BJ (cell line): ENCODE data around the gene SPATA24. TPM values are rescaled to one million over a fixed set of nuclear protein-coding genes. Genes with fewer than 3 reads are reported as not detected.

Source experiments
- CTCF ChIA-PET: fragments of 350-600 bp; formaldehyde crosslinking; extraction: SDS; loops from one replicate; lab custom pipeline; 2021; ENCODE audit warnings: antibody characterized with exemption, inconsistent platforms; lab: Yijun Ruan, JAX
- POLR2A ChIA-PET: fragments of 300-600 bp; sonication (Branson Sonifier 250); formaldehyde crosslinking; extraction: SDS; loops from one replicate; lab custom pipeline; 2021; ENCODE audit warnings: antibody characterized with exemption; lab: Charles Lee
- DNase-seq: peaks from one replicate; pipeline ENCODE4 v3.0.0-alpha.2; 2011; ENCODE audit warnings: low read depth
- H3K27me3 ChIP-seq: 2 replicates; pipeline ENCODE4 v1.6.0; 2011; ENCODE audit warnings: low read length; ENCODE audit not compliant: control insufficient read depth, insufficient read depth
- H3K36me3 ChIP-seq: 2 replicates; pipeline ENCODE4 v1.5.1; 2011; ENCODE audit warnings: low read length; ENCODE audit not compliant: control insufficient read depth, insufficient read depth
- H3K4me3 ChIP-seq: 2 replicates; pipeline ENCODE4 v1.5.1; 2011; ENCODE audit warnings: low read depth, mild to moderate bottlenecking, control low read depth, low read length
- polyA plus RNA-seq: library from polyadenylated mRNA; depleted of rRNA; stranded (reverse); fragments of >200 nt; gene quantifications from 2 replicates; pipeline ENCODE4 v1.2.3, GENCODE V29; 2011
- TF ChIP-seq, protein P1 (sequence below): IDR thresholded peaks from 2 replicates; pipeline ENCODE4 v1.5.1; 2011; ENCODE audit warnings: low read depth, mild to moderate bottlenecking, control low read depth, inconsistent platforms, low read length, moderate library complexity; ENCODE audit not compliant: insufficient read depth

SPATA24 gene
- polyA plus RNA-seq, 1 experiment = 3.4 TPM

DNA sequence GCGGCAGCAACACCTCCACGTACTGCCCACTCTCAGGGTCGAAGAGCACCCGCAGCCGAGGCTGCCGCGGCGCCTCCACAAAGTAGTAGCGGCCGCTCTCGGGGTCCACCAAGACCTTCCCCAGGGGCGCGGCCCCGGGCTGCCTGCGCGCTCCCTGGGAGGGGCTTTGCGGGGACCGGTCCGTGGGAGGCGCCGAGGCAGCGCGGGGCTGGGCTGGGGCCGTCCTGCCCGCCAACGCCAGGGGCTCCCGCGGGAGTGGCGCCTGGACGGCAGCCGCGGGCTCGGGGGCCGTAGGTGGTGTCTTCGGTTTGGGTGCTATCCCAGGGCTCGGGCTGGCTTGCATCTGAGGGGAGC is 11.6 kb downstream of the SPATA24 start:
- no peaks in the 10 kb centered on the region for H3K36me3 ChIP-seq
- no peak for DNase-seq
- ChIA-PET CTCF (no interaction called here), POLR2A (no interaction called here)
- no peak overlapping the region; the same call in 1 of the 2 replicates for H3K4me3 ChIP-seq
- H3K27me3 ChIP-seq = peaks cover 4% of the 10 kb centered on the region
- TF ChIP-seq, protein P1, sequence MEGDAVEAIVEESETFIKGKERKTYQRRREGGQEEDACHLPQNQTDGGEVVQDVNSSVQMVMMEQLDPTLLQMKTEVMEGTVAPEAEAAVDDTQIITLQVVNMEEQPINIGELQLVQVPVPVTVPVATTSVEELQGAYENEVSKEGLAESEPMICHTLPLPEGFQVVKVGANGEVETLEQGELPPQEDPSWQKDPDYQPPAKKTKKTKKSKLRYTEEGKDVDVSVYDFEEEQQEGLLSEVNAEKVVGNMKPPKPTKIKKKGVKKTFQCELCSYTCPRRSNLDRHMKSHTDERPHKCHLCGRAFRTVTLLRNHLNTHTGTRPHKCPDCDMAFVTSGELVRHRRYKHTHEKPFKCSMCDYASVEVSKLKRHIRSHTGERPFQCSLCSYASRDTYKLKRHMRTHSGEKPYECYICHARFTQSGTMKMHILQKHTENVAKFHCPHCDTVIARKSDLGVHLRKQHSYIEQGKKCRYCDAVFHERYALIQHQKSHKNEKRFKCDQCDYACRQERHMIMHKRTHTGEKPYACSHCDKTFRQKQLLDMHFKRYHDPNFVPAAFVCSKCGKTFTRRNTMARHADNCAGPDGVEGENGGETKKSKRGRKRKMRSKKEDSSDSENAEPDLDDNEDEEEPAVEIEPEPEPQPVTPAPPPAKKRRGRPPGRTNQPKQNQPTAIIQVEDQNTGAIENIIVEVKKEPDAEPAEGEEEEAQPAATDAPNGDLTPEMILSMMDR = no peak

DNA sequence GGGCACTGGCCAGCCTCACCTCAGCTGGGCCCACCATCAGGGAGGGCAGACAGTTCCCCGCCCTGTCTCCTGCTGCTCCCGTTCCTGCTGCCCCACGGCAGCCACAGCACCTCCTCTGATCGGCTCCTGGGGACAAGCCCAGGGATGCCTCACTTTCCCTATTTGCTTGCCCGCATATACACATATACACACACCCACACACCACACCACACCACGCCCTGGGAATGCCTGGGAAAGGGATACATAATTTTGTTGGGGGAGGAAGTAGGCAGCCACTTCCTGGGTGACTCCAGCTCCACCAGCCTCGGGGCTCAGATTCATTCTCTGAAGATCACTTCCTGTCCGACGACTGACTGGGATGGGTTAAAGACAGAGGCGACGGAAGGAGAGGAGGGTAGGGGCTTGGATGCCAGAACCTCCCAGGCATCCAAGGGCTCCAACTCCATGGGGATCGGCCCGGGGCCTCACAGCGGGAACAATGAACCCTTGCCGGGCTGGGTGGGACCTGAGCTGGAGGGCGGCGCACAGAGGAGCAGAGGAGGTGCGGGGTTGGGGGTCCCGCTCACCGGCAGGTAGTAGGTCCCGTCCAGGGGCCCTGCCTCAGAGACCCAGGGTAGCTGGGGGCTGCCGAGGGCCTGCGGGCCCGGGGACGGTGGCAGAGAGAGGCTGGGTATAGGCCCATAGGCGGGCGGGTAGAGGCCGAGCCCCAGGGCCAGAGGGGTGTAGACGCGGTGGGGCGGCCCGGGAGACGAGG is 12.1 kb downstream of the SPATA24 start:
- Histone ChIP-seq H3K36me3 (no peaks in the 10 kb centered on the region), H3K4me3 (no peak overlapping the region; the same call in 1 of the 2 replicates), H3K27me3 (peaks cover 4% of the 10 kb centered on the region)
- TF ChIP-seq, protein P1 = no peak
- POLR2A ChIA-PET = no interaction called here
- no peak for DNase-seq
- CTCF ChIA-PET = interaction anchor here (0.9 to 1.1 kb wide), 2 partner anchors 9 to 15 kb away, joined by 3 to 4 read pairs; no protein-coding TSS in a partner anchor

DNA sequence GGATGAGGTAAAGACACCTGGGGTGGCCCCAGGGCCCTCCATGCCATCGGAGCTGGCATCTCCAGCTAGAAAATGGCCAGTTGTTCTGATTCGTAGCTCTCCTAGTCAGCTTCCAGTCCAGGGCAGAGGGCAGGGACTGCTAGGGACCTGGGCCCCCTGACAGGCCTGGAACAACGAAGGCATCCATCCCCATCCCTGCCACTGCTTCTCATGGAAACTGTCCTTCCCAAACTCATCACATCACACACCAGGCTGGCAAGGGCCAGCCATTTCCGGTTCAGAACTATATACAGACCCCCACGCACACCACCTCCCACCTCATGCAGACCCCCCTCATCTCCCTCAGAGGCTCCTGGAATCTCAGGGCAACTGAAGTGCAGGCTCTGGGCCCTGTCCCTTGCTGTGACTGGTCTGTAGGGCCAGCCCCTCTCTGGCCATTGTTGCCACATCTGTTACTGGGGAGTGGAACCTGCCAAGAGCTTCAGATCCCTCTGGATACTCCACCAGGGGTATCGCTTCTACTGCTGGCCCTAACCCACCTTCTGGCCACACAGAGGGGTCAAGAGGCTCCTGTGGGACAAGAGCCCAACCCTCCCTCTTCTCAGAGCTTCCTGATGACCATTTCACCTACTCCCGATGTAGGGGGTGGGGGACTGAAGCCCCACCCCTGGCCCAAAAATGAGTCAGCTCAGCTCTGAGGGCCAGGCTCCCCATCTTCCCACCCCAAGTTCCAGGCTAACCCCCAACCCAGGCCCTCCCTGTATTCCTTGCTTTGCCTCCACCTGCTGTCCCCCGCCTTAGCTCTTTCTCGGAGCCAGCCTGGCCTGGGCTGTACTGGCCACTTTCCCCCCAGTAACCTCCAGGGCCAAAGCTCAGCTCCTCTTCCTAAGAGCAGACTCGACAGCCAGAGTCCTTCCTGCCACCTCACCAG is 13.0 kb downstream of the SPATA24 start:
- H3K4me3 ChIP-seq = no peak overlapping the region
- TF ChIP-seq, protein P1 = no peak
- ChIA-PET POLR2A (no interaction called here), CTCF (interaction anchor here (0.9 to 1.3 kb wide), 3 partner anchors 10 to 16 kb away, joined by 3 to 4 read pairs (median 3); partner anchors contain the start of gene SPATA24)
- no peaks in the 10 kb centered on the region for H3K36me3 ChIP-seq
- peaks cover 4% of the 10 kb centered on the region for H3K27me3 ChIP-seq
- no peak for DNase-seq

DNA sequence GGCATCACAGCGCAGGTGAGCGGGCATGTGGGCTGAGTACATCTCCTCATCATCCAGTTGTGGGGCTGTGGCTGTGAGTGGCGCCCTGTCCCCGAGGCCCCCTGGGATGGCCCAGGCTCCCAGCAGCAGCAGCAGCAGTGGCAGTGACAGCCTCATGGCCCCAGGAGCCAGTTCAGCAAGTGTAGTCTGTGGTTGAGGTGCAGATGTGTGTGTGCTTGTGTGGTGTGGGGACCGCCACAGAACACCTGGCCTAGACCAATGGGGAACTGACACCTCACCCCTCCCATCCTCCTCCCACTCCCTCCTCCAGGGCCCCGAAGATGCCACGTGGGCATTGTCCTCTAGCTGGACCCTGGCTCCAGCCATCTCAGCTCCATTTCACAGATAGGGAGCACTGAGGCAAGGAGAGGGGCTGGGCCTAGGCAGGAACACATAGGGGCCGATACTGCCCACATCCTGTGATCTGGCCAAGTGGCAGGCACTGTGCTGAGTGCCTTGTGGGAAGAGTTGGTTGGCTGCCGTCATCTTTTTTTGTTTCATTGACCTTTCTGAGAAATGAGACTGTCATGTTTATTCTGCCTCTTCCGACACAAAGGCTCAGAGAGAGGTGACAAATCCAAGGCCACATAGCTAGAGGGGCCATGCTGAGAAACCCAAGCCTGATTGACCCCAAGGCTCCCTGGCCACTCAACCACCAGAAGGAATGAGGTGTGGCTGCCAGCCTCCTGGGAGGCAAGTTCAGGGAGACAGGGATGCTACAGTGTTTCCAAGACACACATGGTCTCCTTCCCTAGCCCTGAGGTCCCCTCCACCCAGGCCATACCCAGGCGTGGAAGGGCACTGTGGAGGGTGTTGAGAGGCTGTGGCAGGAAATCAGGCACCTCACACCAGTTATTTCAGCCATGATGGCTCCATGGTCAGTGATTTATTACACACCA is 13.9 kb downstream of the SPATA24 start, which contains the start of gene MZB1:
TSS of gene MZB1 (minus strand) at position 213 of the 938 bp plus-strand sequence. CDS start at position 156, 57 bp downstream.
- CTCF ChIA-PET = interaction anchor here (1.3 kb wide), 1 partner anchor 13 kb away, joined by 3 read pairs; the partner anchor contains the start of gene SPATA24
- Histone ChIP-seq H3K27me3 (peaks cover 4% of the 10 kb centered on the region), H3K36me3 (no peaks in the 10 kb centered on the region), H3K4me3 (no peak within 1 kb of the TSS)
- POLR2A ChIA-PET = no interaction called here
- TF ChIP-seq, protein P1 = no peak
- no peak for DNase-seq
